Midbrain (tissue), 1 donor: ENCODE results near the gene SH3GL2.
A peak's percentile ranks its signal among the peaks of the same experiment; 100 is the strongest.

Source experiments
- DNase-seq: peaks from one replicate; lab custom pipeline; 2025; lab: John Stamatoyannopoulos, UW

The SH3GL2 gene

DNA sequence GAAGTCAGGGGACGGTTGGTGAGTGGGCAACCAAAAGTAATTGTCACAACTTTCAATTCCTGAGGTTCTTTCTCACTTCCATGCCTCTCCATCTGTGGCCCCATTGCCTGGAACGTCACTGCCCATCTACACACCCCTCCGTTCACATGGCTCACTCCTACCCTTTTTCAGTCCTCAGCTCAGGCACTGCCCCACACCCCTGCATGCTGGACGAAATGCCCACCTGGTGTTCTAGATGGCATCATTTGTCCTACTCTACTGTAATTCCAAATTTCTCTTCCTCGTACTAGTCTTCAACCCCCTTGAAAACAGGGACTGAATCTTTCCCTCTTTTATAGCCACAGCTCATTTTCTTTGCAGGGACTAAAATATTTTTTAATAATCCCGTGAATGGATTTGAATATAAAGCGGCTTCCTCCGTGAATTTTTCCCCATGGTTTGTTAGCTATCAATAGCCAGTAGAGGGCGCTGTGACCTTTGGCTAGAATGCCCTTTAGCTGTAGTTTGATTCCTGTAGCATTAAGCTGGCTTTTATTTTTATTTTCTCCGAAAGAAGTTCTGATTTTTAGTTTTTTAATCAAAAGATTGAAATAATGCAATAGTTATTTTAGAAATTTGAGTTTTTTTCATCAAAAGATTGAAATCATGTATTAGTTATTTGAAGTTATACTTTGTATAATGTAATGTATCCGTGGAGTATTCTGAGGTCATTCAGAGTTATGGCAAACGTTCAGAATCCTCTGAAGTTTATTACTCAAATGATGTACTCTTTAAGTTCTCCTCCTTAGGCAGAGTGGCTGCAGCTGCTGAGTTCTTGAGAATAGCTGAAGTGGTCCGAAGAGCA lies 232.1 kb downstream of the SH3GL2 start:
- peak; percentile 76 for DNase-seq

DNA sequence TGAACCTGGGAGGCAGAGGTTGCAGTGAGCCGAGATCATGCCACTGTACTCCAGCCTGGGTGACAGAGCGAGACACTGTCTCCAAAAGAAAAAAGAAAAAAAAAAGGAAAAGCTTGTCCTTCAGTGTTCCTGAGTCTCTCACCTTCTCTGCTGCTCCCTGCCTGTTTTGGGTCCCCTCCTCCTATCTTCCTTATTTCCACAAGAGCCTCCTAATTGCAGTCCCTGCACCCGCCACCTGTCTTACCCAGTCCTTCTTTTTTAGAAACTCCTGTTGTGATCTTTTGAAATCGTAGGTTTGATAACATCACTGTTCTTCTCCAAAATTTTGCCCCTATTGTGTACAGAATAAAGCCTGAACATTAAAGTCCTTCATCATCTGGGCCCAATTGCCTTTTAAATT lies 234.9 kb downstream of the SH3GL2 start:
- DNase-seq, result no peak

DNA sequence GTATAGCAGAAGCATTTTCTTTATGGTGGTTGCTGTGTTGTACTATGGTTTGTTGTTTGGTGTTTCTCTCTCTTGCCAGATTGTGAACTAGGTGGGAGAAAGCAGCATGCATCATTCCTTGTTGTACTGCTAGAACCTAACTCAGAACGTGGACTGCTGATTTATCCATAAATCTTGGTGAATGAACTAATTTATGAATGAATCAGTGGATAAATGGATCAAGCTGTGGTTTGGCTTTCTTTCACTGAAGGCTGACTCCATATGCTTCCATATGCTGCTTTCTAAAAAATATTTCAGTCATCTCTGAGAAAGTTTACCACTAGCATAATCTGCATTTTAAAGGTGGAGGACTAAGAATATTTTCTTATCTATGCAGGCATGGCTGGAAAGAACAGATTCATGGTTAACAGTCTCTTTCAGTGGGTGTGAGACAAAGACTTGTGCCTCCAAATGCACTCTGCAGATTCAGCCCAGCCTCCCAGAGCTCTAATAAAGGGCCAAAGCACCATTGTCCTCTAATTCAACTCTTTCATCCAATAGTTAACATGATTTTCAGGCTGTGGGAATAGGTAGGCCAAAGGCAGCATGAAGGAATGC lies 237.7 kb downstream of the SH3GL2 start:
- DNase-seq, result no peak

DNA sequence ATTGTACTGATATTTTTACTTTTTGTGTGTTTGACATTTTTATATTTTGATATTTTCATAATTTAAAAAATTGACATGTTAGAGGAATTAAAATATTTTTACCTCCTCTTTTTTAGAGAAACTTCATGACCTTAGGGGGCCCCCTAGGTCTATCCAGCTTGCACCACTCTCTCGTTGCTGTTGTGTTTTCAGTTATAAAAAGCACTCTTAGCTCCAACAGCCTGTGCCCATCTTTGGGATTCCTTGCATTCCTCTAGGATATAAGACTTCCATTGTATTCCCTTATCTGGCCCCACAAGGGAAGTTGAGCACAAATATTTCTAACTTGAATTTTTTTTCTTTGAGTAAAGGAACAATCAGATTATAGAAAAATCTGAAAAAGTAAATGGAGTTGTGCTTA lies 245.3 kb downstream of the SH3GL2 start:
- no peak for DNase-seq

DNA sequence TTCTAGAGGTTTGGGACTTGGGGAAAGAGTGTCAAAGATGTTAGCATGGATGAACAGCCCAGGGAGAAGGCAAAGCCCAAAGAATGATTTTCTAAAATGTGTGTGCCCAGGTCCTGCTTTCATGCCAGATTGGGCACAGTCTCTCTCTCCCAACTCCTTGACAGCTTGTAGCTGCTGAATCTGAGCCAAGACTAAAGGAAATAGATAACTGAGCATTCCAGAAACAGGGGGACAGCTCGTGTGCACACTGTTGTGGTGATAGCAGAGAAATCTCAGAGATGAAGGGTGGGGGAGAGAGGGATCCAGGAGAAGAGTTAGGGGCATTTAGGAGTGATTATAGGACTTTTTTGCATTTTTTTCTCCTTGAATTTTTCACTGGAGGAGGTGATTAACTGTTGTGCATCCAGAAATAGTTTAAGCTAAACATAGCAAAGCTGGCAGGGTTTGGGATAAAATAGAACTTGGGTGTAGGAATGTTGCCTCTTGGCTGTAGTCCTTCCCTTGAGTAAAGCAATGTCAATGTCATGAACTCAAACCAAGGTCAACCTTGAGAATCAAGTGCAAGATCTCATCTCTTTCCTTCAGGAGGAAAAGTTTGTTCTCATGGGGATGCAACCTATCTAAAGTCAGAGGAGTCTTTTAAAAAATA lies 245.9 kb downstream of the SH3GL2 start:
- no peak for DNase-seq

DNA sequence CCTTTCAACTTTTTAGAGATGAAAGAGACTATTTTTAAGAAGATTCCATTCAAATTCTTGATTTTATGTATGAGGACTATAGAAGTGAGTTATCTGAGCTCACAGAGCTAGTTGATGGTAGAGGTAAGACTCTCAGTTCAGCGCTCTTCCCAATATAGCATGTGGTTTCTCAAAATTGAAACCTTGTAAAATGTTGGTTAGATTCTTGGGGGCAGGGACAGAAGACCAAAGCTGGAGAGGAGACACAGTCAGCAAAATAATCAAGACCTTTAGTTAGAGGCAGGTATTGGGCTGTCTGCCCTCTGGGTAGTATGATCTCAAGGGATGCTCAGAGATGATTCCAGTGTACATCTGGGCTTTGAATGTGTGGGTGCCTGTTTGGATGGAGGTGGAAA lies 246.4 kb downstream of the SH3GL2 start:
- DNase-seq, result no peak

DNA sequence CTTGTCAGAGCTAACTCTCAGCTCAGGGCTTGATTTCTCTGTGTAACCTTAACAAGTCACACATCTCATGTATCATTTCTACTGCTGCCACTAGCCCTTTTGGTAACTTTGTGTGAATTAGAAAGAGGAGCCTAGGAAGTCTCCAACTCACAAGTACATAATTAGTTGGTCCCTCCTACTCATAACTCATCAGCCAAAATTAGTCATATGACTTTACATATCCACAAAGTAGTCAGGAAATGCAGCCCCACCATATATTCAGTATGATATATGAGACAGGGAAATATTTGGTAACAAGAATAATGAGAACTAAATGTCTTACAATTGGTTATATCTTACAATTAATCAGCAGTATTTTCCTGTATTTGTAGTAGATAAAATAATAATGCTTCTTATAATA lies 250.2 kb downstream of the SH3GL2 start:
- DNase-seq, result no peak

DNA sequence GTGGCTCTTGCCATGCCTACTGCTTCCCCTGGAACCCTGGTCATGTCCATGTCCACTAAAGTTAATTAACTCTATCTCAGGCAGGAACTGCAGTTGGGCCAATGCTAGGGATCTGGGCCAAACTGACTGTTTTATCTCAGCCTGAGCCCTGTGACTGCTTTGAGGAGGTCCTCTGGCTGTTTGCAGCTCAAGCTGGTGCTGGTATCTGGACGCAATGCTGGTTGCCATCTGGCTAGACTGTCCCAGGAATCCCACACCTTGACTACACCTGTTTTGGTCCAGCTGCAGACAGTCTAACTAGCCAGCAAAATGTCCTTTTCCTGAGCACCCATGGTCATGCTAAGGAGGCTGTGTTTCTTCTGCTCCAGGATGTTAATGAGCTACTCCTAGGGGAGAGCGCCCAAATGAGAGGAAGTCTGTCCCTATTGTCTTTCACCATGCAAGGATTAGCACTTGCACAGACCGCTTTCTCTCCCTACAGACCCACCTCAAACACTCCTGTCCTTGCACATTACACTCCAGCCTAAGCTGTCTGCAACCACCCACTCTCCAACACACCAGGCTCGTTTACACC lies 251.0 kb downstream of the SH3GL2 start:
- DNase-seq, result no peak

DNA sequence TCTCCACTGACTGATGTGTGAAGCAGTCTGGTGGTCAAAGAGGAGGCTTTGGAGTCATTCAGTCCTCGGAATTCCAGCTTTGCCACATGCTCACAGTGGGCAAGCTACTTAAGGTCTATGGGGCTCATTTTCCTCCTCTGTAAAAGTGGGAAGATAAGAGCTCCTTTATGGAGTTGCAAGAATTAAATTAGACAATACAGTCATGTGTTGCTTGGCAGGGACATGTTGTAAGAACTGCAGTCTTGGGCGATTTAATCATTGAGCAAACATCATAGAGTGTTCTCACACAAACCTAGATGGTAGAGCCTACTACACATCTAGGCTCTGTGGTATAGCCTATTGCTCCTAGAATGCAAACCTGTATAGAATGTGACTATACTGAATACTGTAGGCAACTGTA lies 253.9 kb downstream of the SH3GL2 start:
- no peak for DNase-seq

DNA sequence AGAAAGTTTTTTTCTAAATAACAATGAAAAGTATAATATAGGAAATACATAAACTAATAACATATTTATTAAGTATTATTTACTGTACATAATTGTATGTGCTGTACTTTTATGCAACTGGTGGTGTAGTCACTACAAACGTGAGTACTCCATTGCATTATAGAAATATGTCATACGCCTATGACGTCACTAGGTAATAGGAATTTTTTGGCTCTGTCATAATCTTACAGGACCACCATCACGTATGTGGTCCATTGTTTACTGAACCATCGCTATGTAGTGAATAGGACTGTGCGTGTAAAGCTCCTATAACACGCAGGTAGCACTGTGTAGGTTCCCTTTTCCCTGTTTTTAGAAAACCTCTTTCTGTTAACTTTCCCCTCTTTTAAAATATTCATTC lies 255.0 kb downstream of the SH3GL2 start:
- DNase-seq, result no peak

DNA sequence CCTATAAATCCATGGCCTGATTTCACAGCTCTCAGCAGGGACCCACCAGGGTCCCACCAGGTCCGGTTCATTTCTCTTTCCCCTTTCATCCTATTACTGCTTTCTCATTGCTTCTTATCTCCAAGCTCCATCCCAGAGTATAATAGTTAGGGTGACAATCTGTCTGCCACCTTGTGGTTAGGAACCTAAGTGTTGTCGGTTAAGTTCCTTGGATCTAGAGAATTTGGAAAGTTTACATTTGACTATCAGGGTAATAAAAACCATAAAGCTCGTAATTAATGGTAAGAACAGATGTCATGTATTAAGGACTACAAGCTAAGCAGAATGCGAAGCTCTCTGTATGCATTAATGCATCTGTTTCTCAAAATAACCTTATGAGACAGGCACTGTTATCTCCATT lies 259.1 kb downstream of the SH3GL2 start:
- no peak for DNase-seq

DNA sequence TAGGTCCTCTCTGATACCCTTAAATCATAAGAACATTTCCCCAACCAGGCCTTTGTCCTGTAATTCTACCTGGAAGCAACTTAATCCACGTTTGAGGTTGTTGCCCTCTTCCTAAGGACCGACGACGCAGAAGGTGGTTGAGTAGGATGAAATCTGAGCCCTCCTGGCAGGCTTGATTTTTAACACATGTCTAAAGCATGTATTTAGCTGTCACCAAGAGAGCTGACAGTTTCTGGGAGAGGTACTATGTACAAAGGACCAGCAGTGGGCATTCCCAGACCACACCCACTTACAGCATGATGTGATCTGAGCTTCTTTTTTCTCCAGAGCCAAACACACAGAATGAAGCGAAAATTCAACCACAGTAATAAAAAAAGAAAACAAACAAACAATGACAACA lies 260.9 kb downstream of the SH3GL2 start:
- DNase-seq, result no peak

DNA sequence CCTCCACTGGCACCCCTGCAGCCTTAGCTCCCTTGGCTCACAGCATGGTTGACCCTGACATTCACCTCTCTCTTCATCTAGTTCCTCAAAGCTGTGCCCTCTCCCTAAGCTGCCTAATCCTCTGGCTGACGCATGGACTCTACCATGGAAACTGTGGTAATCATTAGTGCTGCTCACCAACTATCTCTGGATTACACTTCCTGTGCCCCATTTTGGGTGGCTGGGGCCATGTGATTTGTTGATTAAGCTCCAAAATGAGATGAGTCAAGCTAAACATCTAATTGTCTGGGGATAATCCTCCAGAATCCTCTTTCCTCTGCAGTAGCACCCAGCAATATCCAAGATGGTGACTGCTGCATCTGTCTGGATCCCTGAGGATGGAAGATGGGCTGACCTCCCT lies 264.4 kb downstream of the SH3GL2 start:
- no peak for DNase-seq
